ENCODE data around the gene DOCK1.

The DOCK1 gene

GRCh38 chr10:127338399-127339110 is 433.3 kb downstream of the DOCK1 start:
- TF ChIP-seq GATA3 (IDR thresholded peaks at IDR 0.05; ENCODE audit: low read depth, low read length) (no peak), GATA2 (IDR thresholded peaks at IDR 0.05; ENCODE audit: low read depth, low read length) (no peak)

GRCh38 chr10:127343821-127344220 is 438.6 kb downstream of the DOCK1 start:
- TF ChIP-seq GATA2 (IDR thresholded peaks at IDR 0.05; ENCODE audit: low read depth, low read length) (no peak), GATA3 (IDR thresholded peaks at IDR 0.05; ENCODE audit: low read depth, low read length) (no peak)

- TF ChIP-seq GATA3 (IDR thresholded peaks at IDR 0.05; ENCODE audit: low read depth, low read length): no peak
Measured at GRCh38 chr10:127344346-127344745, 439.1 kb downstream of the DOCK1 start.

GRCh38 chr10:127345231-127345965 is 440.2 kb downstream of the DOCK1 start:
- no peak for TF ChIP-seq GATA2 (IDR thresholded peaks at IDR 0.05; ENCODE audit: low read depth, low read length)

GRCh38 chr10:127346604-127347003 is 441.4 kb downstream of the DOCK1 start:
- TF ChIP-seq GATA2 (IDR thresholded peaks at IDR 0.05; ENCODE audit: low read depth, low read length) (no peak), GATA3 (IDR thresholded peaks at IDR 0.05; ENCODE audit: low read depth, low read length) (no peak)

GRCh38 chr10:127347202-127347959 is 442.2 kb downstream of the DOCK1 start:
- TF ChIP-seq GATA3 (IDR thresholded peaks at IDR 0.05; ENCODE audit: low read depth, low read length) (no peak), GATA2 (IDR thresholded peaks at IDR 0.05; ENCODE audit: low read depth, low read length) (no peak)

- TF ChIP-seq GATA2 (IDR thresholded peaks at IDR 0.05; ENCODE audit: low read depth, low read length): no peak
- no peak for TF ChIP-seq GATA3 (IDR thresholded peaks at IDR 0.05; ENCODE audit: low read depth, low read length)
Measured at GRCh38 chr10:127349737-127350136, 444.5 kb downstream of the DOCK1 start.

- TF ChIP-seq GATA2 (IDR thresholded peaks at IDR 0.05; ENCODE audit: low read depth, low read length) (no peak), GATA3 (IDR thresholded peaks at IDR 0.05; ENCODE audit: low read depth, low read length) (no peak)
Measured at GRCh38 chr10:127351542-127351941, 446.3 kb downstream of the DOCK1 start.

GRCh38 chr10:127353544-127353943 is 448.3 kb downstream of the DOCK1 start:
- TF ChIP-seq GATA3 (IDR thresholded peaks at IDR 0.05; ENCODE audit: low read depth, low read length) (no peak), GATA2 (IDR thresholded peaks at IDR 0.05; ENCODE audit: low read depth, low read length) (no peak)

GRCh38 chr10:127354255-127354654 is 449.0 kb downstream of the DOCK1 start:
- no peak for TF ChIP-seq GATA2 (IDR thresholded peaks at IDR 0.05; ENCODE audit: low read depth, low read length)
- no peak for TF ChIP-seq GATA3 (IDR thresholded peaks at IDR 0.05; ENCODE audit: low read depth, low read length)

GRCh38 chr10:127354992-127355391 is 449.8 kb downstream of the DOCK1 start:
- no peak for TF ChIP-seq GATA3 (IDR thresholded peaks at IDR 0.05; ENCODE audit: low read depth, low read length)
- no peak for TF ChIP-seq GATA2 (IDR thresholded peaks at IDR 0.05; ENCODE audit: low read depth, low read length)

GRCh38 chr10:127356360-127356759 is 451.1 kb downstream of the DOCK1 start:
- TF ChIP-seq GATA2 (IDR thresholded peaks at IDR 0.05; ENCODE audit: low read depth, low read length): no peak
- no peak for TF ChIP-seq GATA3 (IDR thresholded peaks at IDR 0.05; ENCODE audit: low read depth, low read length)

- no peak for TF ChIP-seq GATA2 (IDR thresholded peaks at IDR 0.05; ENCODE audit: low read depth, low read length)
- TF ChIP-seq GATA3 (IDR thresholded peaks at IDR 0.05; ENCODE audit: low read depth, low read length): no peak
Measured at GRCh38 chr10:127357265-127357664, 452.0 kb downstream of the DOCK1 start.

- TF ChIP-seq GATA2 (IDR thresholded peaks at IDR 0.05; ENCODE audit: low read depth, low read length) (peak; percentile 70), GATA3 (IDR thresholded peaks at IDR 0.05; ENCODE audit: low read depth, low read length) (no peak)
Measured at GRCh38 chr10:127358337-127358736, 453.1 kb downstream of the DOCK1 start.
